ENCODE data around the gene GNS. TPM values are rescaled to one million over a fixed set of nuclear protein-coding genes. Genes with fewer than 3 reads are reported as not detected.

GNS gene
- total RNA-seq, 1 donor from 2014 or later: 47.0 TPM

DNA sequence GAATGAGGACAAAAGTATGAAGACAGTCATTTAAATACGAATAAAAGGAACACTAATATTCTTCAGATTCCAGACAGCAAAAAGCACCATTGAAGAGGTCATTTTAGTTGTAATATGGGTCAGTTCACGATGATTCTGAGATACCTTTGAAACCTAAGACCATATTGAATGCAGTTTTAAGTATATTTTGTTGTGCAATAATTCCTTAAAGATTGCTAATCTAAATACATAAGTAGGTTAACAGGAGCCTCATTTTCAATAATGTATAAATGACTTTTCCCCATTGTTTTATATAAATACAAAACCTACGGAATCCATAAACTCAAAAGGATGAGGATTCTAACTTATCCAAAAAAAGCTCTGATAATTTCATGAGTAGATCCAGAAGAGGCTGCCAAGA lies 5.8 kb downstream of the GNS start:
- Mint-ChIP-seq H3K36me3 (ENCODE audit: low read depth) (peaks cover 10% of the 10 kb centered on the region), H3K4me1 (peaks cover 16% of the 10 kb centered on the region), H3K4me3 (no peak overlapping the region), H3K27ac (ENCODE audit: unreplicated experiment) (no peak overlapping the region), H3K9me3 (no peaks in the 10 kb centered on the region), H3K27me3 (ENCODE audit: low read depth) (no peaks in the 10 kb centered on the region)
- DNase-seq (ENCODE audit: low read depth, low spot score): no peak
- TF ChIP-seq, protein P1, sequence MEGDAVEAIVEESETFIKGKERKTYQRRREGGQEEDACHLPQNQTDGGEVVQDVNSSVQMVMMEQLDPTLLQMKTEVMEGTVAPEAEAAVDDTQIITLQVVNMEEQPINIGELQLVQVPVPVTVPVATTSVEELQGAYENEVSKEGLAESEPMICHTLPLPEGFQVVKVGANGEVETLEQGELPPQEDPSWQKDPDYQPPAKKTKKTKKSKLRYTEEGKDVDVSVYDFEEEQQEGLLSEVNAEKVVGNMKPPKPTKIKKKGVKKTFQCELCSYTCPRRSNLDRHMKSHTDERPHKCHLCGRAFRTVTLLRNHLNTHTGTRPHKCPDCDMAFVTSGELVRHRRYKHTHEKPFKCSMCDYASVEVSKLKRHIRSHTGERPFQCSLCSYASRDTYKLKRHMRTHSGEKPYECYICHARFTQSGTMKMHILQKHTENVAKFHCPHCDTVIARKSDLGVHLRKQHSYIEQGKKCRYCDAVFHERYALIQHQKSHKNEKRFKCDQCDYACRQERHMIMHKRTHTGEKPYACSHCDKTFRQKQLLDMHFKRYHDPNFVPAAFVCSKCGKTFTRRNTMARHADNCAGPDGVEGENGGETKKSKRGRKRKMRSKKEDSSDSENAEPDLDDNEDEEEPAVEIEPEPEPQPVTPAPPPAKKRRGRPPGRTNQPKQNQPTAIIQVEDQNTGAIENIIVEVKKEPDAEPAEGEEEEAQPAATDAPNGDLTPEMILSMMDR (conservative IDR thresholded peaks at IDR 0.05): no peak

DNA sequence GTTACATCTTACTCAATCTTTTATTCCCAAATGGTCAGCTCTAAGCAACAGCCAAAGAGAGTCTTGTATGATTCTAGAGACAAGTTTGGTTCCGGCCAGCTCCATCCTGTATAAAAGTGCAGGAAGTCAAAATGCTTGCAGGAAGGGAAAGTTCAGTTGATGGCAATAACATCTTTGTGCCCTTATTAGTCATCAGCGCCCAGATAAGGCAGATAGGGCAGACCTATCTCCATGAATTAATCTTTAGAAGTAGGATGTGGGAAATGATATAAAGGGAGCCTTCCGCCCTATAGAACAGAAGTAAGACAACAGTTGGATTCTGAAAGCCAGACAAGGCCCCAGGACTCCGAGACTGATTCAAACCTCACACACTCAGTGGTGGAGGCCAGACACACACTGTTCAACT lies 6.4 kb downstream of the GNS start:
- peaks cover 13% of the 10 kb centered on the region for H3K4me1 Mint-ChIP-seq
- H3K36me3 Mint-ChIP-seq (ENCODE audit: low read depth): peaks cover 11% of the 10 kb centered on the region
- DNase-seq (ENCODE audit: low read depth, low spot score): no peak
- TF ChIP-seq, protein P1 (conservative IDR thresholded peaks at IDR 0.05): no peak
- no peak overlapping the region for H3K4me3 Mint-ChIP-seq
- H3K9me3 Mint-ChIP-seq: no peaks in the 10 kb centered on the region
- H3K27me3 Mint-ChIP-seq (ENCODE audit: low read depth): no peaks in the 10 kb centered on the region
- no peak overlapping the region for H3K27ac Mint-ChIP-seq (ENCODE audit: unreplicated experiment)

DNA sequence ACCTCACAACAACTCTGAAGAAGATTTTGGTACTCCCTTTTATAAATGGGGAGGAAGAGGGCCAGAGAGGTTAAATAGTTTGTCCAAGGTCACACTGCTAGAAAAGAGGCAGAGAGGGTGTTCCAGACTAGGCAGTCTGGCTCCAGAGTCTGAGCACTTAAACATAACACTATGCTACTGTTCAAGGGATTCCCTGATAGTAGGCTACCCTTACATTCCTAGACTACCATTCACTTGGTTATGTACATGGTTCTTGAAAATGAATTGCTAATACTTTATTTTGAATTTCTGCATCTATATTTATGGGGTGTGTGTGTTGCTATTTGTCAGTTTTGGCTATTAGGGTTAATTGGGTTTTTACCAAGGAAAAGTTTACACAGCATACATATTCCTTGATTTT lies 7.2 kb downstream of the GNS start:
- Mint-ChIP-seq H3K4me3 (no peak overlapping the region), H3K9me3 (no peaks in the 10 kb centered on the region), H3K27ac (ENCODE audit: unreplicated experiment) (no peak overlapping the region), H3K4me1 (peaks cover 6% of the 10 kb centered on the region), H3K27me3 (ENCODE audit: low read depth) (no peaks in the 10 kb centered on the region), H3K36me3 (ENCODE audit: low read depth) (peaks cover 11% of the 10 kb centered on the region)
- DNase-seq (ENCODE audit: low read depth, low spot score): no peak
- TF ChIP-seq, protein P1 (conservative IDR thresholded peaks at IDR 0.05): no peak

- DNase-seq (ENCODE audit: low read depth, low spot score): no peak
- Mint-ChIP-seq H3K27me3 (ENCODE audit: low read depth) (no peaks in the 10 kb centered on the region), H3K4me3 (no peak overlapping the region), H3K9me3 (no peaks in the 10 kb centered on the region), H3K4me1 (peaks cover 6% of the 10 kb centered on the region), H3K27ac (ENCODE audit: unreplicated experiment) (no peak overlapping the region), H3K36me3 (ENCODE audit: low read depth) (peaks cover 17% of the 10 kb centered on the region)
- TF ChIP-seq, protein P1 (conservative IDR thresholded peaks at IDR 0.05): no peak
Observed at GRCh38 chr12:64749461-64750200, 9.6 kb downstream of the GNS start.

DNA sequence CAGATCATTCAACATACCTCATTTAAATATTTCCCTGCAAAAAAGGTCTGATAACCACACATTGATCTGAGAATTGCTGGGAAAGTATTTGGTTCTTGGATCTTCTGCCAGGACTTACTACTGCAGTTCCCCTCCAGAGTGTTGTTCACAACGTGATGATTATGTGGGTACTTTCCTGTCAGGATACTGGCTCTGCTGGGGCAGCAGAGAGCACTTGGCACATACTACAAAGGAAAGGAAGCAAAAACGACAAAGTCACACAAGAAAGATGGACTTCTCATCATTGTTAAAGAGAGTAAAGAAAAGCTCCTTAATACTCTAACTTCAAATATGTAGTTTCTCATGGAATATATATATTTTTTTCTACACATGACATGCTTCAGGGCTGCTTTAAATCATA lies 11.5 kb downstream of the GNS start:
- no peak overlapping the region for H3K4me3 Mint-ChIP-seq

More for the DNA sequence above, 11.5 kb downstream of the GNS start:
- Mint-ChIP-seq H3K27ac (ENCODE audit: unreplicated experiment) (no peak overlapping the region), H3K4me1 (no peaks in the 10 kb centered on the region), H3K9me3 (no peaks in the 10 kb centered on the region), H3K36me3 (ENCODE audit: low read depth) (peaks cover 20% of the 10 kb centered on the region), H3K27me3 (ENCODE audit: low read depth) (no peaks in the 10 kb centered on the region)
- TF ChIP-seq, protein P1 (conservative IDR thresholded peaks at IDR 0.05): no peak
- no peak for DNase-seq (ENCODE audit: low read depth, low spot score)
